Omental fat pad (tissue), 4 donors: ENCODE results near the gene ALDH3A1. TPM values are rescaled to one million over a fixed set of nuclear protein-coding genes. Genes with fewer than 3 reads are reported as not detected.

Source experiments
- ATAC-seq: fragments of 150-250 bp; one replicate; pipeline ENCODE4 v1.9.1; 2016; ENCODE audit warnings: mild to moderate bottlenecking, moderate library complexity; ENCODE audit not compliant: low FRiP score
- DNase-seq: peaks from one replicate; pipeline ENCODE4 v3.0.0-alpha.2; 2019; ENCODE audit warnings: low spot score
- CTCF ChIP-seq, 3 donors: fragments of 450-650 bp; IDR thresholded peaks; one replicate each; pipeline ENCODE4 v1.5.1; 2016 to 2017; ENCODE audit warnings: antibody characterized with exemption in 3 of 3, mild to moderate bottlenecking in 3 of 3, moderate library complexity in 2 of 3
- total RNA-seq, 4 donors: library from RNA; depleted of rRNA; stranded (reverse); fragments of >200 nt; gene quantifications; one replicate each; pipeline ENCODE4 v1.1.0, GENCODE V29; 2016

ALDH3A1 gene
- total RNA-seq, 4 donors from 2014 or later: 2.3 to 4.9 (median 3.3) TPM

GRCh38 chr17:19718041-19718612 lies 30.0 kb downstream of the ALDH3A1 start:
- TF ChIP-seq CTCF (IDR thresholded peaks at IDR 0.05): no peak
- DNase-seq (no peak), ATAC-seq (no peak)

DNA sequence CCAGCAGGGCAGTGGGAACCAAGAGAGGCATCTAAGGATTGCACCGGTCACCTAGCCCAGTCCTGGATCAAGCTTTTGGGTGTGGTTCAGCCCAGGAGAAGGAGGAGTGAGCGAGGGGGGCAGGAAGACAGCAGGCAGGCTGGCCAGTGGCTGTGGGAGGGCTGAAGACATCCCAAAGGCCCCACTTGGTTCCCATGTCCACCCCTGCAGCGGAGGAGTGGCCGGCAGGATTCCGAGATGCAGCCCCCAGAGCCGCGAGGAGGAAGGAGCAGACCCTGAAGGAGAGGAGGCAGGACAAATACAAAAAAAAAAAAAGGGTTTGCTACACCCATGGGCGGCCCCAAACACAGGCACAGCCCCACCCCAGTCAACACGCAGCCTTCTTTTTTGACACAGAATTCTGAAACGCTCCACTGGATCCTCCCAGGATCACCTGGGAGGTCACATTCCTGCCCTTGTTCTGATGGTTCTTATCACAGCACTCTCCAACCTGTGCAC lies 30.6 kb downstream of the ALDH3A1 start:
- no peak for DNase-seq
- no peak for ATAC-seq
- no peak for TF ChIP-seq CTCF (IDR thresholded peaks at IDR 0.05)

DNA sequence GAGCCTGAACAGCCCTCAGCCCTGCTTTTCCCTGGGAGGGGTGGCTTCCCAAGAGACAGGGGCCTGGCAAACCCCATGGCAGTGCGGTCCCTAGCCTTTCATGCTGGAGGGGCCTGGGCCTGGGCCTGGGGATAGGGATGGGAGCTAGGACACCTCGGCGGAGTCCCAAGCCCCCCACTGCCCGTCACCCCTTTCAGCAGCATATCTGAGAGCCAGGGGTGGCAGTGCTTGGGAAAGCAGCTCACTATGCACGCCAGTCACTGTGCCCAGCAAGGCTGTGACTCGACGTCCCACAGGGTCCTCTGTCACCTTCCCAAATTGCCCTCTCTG lies 31.1 kb downstream of the ALDH3A1 start:
- TF ChIP-seq CTCF (IDR thresholded peaks at IDR 0.05): no peak
- DNase-seq: no peak
- no peak for ATAC-seq

DNA sequence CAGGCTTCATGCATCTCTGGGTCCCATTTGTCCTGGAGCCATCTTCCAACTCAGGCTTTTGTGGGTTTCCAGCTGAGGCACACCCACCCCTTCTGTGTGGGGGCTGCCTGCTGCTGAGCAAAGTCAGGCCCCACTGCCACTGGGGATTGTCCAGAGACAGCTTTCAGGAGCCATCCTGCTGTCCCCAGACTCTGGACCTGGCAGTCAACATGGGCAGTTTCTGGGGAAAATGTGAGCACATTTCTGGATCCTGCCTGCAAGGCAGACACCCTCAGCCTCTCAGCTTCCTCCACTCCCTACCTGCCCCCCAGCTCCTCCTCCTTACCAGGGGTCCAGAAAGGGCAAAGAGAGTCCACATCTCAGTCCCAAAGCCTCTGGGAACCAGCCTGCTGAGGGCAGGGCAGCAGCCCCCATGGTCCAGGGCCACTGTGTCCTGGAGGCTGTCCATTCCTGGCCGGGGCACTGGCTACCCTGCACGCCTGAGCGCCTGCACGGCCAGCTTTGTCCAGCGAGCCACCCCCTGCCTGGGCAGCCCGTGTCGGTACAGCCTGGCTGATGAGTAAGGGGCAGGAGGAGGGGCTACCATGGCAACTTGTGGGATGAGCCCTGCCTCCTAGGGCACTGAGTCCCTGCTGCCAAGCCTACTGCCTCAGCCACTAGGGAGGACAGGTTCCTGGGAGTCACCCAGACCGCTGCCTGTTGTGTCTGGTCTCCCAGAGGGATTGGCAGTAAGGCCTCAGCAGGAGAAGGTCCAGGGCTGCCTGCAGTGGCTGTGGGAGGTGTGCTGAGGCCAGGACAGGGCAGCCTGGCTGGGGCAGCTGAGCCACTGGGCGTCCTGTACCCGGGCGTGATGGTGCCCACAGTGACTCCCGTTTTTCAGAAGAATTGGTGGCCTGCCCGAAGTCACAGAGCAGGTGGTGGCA lies 31.7 kb downstream of the ALDH3A1 start, which contains the start of gene SLC47A2:
SLC47A2 (minus strand) TSS at position 477 of the 923 bp plus-strand sequence; CDS start at position 448, 29 bp downstream.
- DNase-seq (no peak), ATAC-seq (no peak)
- TF ChIP-seq CTCF (IDR thresholded peaks at IDR 0.05): no peak

- no peak for TF ChIP-seq CTCF (IDR thresholded peaks at IDR 0.05)
- DNase-seq (no peak), ATAC-seq (no peak)
These were observed 33.3 kb downstream of the ALDH3A1 start for GRCh38 chr17:19714542-19715411.

DNA sequence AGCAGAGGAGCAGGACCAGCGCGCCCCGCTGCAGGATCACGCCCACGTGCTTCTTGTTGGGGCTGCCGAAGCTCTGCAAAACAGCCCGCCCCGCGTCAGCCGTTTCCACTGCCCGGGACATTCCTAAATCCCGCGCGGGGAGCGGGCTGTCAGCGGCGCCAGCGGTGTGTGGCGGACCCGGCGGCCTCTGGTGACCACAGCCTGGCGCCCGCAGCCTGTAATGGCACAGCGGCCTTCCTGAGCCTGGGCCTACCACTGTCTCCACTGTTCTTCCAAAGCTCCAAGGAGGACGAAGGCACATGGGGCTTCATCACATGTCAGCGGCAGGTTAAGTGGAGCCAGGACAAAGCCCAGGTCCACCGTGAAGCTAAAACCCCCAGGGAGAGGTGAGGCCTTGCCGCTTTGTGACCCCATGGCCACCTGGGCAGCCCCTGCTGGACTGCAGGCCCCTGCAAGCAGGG lies 34.2 kb downstream of the ALDH3A1 start:
- ATAC-seq (no peak), DNase-seq (no peak)
- no peak for TF ChIP-seq CTCF (IDR thresholded peaks at IDR 0.05)
